Measurements from ENCODE around the gene ITIH3. TPM values are rescaled to one million over a fixed set of nuclear protein-coding genes. Genes with fewer than 3 reads are reported as not detected.

The ITIH3 gene
- total and polyA plus RNA-seq, 2 of the 8 experiments (the other 6 are each of a cell fraction or from before 2014, with no cell fraction given) = not detected

GRCh38 chr3:52839268-52839575, 44.6 kb downstream of the ITIH3 start:
- H3K27me3 ChIP-seq (replicated peaks in 1 of 4; ENCODE audit: control insufficient read depth in 3 of 4, extremely low read depth in 1 of 4, insufficient read depth in 3 of 4, low read length in 3 of 4) = no peaks in the 10 kb centered on the region
- peaks cover 0 to 8% of the 10 kb centered on the region in 2 experiments for H4K20me1 ChIP-seq (replicated peaks in 1 of 2; ENCODE audit: control insufficient read depth in 1 of 2, insufficient read depth in 2 of 2, low read length in 2 of 2)
- TF ChIP-seq SIX5 (IDR thresholded peaks at IDR 0.05; ENCODE audit: low read depth, low read length) (no peak), MAFK (IDR thresholded peaks at IDR 0.05; ENCODE audit: low read depth, low read length) (no peak), POU5F1 (IDR thresholded peaks at IDR 0.05; ENCODE audit: low read depth, low read length) (no peak), SIRT6 (IDR thresholded peaks at IDR 0.05; ENCODE audit: low read length) (no peak), BACH1 (IDR thresholded peaks at IDR 0.05; ENCODE audit: low read length) (no peak), RAD21 (IDR thresholded peaks at IDR 0.05 in 1 of 2, conservative IDR thresholded peaks at IDR 0.05 in 1 of 2; ENCODE audit: low read depth in 2 of 2, low read length in 2 of 2) (no peak)
- TF ChIP-seq, protein P1, sequence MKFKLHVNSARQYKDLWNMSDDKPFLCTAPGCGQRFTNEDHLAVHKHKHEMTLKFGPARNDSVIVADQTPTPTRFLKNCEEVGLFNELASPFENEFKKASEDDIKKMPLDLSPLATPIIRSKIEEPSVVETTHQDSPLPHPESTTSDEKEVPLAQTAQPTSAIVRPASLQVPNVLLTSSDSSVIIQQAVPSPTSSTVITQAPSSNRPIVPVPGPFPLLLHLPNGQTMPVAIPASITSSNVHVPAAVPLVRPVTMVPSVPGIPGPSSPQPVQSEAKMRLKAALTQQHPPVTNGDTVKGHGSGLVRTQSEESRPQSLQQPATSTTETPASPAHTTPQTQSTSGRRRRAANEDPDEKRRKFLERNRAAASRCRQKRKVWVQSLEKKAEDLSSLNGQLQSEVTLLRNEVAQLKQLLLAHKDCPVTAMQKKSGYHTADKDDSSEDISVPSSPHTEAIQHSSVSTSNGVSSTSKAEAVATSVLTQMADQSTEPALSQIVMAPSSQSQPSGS (IDR thresholded peaks at IDR 0.05; ENCODE audit: low read length) = no peak
- no peak overlapping the region for H2BK120ac ChIP-seq (replicated peaks; ENCODE audit: low read depth, low read length)
- no peak overlapping the region for H3K14ac ChIP-seq (ENCODE audit: insufficient read length)
- H3K23ac ChIP-seq (ENCODE audit: insufficient read length) = no peak overlapping the region
- H3K9me3 ChIP-seq (ENCODE audit: insufficient read depth in 2 of 2, low read depth in 1 of 2, low read length in 1 of 2) = no peaks in the 10 kb centered on the region
- no peak overlapping the region for H2BK12ac ChIP-seq (ENCODE audit: low read depth, low read length)
- no peak overlapping the region for H3K18ac ChIP-seq (ENCODE audit: extremely low read depth, low read length)
- CTCF ChIA-PET (ENCODE audit: partially characterized antibody) = interaction anchor here (0.7 to 6.5 kb wide), 8 partner anchors 11 to 271 kb away, joined by 3 to 73 read pairs (median 6); no protein-coding TSS in a partner anchor
- no peaks in the 10 kb centered on the region for H3K79me2 ChIP-seq (ENCODE audit: control insufficient read depth in 1 of 2, insufficient read depth in 2 of 2, low read length in 2 of 2)
- H3K79me1 ChIP-seq (ENCODE audit: low read depth, low read length) = no peaks in the 10 kb centered on the region; the same call in 1 of the 2 replicates
- H3K4me3 ChIP-seq (ENCODE audit: extremely low read depth in 1 of 4, insufficient read depth in 2 of 4, low read depth in 3 of 4, low read length in 4 of 4) = no peak overlapping the region
- no peak overlapping the region for H4K5ac ChIP-seq (ENCODE audit: insufficient read length, low read depth, low read length)
- H3K4ac ChIP-seq (replicated peaks; ENCODE audit: insufficient read length, low read depth, low read length) = no peak overlapping the region
- no peak for FAIRE-seq
- 78% methylated on average over 2 of the region's 2 CpGs; no CpG with 5 or more reads in 1 of the 2 experiments for WGBS, 2 experiments (ENCODE audit: extremely low coverage in 1 of 2, insufficient coverage in 1 of 2, insufficient read length in 1 of 2, insufficient replicate concordance in 2 of 2, low coverage in 1 of 2, low lambda C conversion rate in 2 of 2, missing lambda C conversion rate in 1 of 2)
- H3K27ac ChIP-seq (ENCODE audit: low read depth, low read length) = no peak overlapping the region
- no peak overlapping the region for H3K9ac ChIP-seq (replicated peaks in 1 of 4; ENCODE audit: extremely low read depth in 1 of 4, low read depth in 3 of 4, low read length in 3 of 4)
- H4K8ac ChIP-seq (ENCODE audit: extremely low read depth, insufficient read depth, low read length) = no peak overlapping the region
- H3K36me3 ChIP-seq (ENCODE audit: control insufficient read depth in 2 of 4, insufficient read depth in 4 of 4, low read length in 3 of 4) = peaks cover 0 to 5% (median 2%) of the 10 kb centered on the region in 4 experiments; a peak in 3 of 8 replicates
- peaks cover 0 to 5% (median 0%) of the 10 kb centered on the region in 4 experiments; a peak in 3 of 7 replicates for H3K4me1 ChIP-seq (replicated peaks in 1 of 4; ENCODE audit: control insufficient read depth in 3 of 4, insufficient read depth in 4 of 4, low read length in 3 of 4)
- H2BK15ac ChIP-seq (ENCODE audit: low read length) = no peak overlapping the region
- H3K4me2 ChIP-seq (ENCODE audit: insufficient read depth in 1 of 2, low read depth in 2 of 2, low read length in 2 of 2) = no peak overlapping the region
- POLR2A ChIA-PET (ENCODE audit: partially characterized antibody) = no interaction called here
- no peak overlapping the region for H3K56ac ChIP-seq (replicated peaks; ENCODE audit: insufficient read length, low read depth, low read length)
- no peak overlapping the region for H2BK5ac ChIP-seq (ENCODE audit: low read depth, low read length)
- H2AFZ ChIP-seq (ENCODE audit: low read length) = no peak overlapping the region
- H2BK20ac ChIP-seq (ENCODE audit: low read length) = no peak overlapping the region
- H2AK5ac ChIP-seq (ENCODE audit: low read depth, low read length) = no peak overlapping the region
- DNase-seq (ENCODE audit: low read depth in 1 of 2, low spot score in 2 of 2) = no peak
- H3K23me2 ChIP-seq (ENCODE audit: low read depth, low read length) = no peaks in the 10 kb centered on the region
- H4K91ac ChIP-seq (replicated peaks; ENCODE audit: insufficient read length, low read length) = no peak overlapping the region
